ENCODE results near the gene ALS2CL.

DNA sequence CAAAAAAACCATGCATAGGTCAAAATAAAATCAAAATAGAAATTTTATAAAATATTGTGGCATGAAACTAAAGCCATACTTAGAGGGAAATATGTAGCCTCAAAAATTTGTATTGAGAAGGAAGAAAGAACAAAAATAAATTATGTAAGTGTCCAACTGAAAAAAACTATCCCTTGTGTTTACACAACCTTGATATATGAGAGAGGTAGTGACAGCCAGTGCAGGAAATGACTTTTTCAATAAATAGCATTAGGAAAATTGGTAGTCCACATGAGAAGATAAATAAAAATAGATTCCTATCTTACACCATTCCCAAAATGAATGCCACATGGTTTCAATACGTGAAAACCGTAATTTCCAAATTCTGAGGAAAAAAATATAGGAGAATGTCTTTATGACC, 37.3 kb upstream of the ALS2CL start:
- TF ChIP-seq, protein P1, sequence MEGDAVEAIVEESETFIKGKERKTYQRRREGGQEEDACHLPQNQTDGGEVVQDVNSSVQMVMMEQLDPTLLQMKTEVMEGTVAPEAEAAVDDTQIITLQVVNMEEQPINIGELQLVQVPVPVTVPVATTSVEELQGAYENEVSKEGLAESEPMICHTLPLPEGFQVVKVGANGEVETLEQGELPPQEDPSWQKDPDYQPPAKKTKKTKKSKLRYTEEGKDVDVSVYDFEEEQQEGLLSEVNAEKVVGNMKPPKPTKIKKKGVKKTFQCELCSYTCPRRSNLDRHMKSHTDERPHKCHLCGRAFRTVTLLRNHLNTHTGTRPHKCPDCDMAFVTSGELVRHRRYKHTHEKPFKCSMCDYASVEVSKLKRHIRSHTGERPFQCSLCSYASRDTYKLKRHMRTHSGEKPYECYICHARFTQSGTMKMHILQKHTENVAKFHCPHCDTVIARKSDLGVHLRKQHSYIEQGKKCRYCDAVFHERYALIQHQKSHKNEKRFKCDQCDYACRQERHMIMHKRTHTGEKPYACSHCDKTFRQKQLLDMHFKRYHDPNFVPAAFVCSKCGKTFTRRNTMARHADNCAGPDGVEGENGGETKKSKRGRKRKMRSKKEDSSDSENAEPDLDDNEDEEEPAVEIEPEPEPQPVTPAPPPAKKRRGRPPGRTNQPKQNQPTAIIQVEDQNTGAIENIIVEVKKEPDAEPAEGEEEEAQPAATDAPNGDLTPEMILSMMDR (IDR thresholded peaks at IDR 0.05), result no peak
- no peak for TF ChIP-seq POLR2A (IDR thresholded peaks at IDR 0.05)

All from esophagus squamous epithelium (tissue), 4 donors.